NCI-H748 (cell line): ENCODE data around the gene FBN2.
"Not testable (repeated sequence)": the region's sequence is repeated elsewhere in the genome, so short reads cannot be mapped to it uniquely, and the experiment has no call there.

Experiments used
- DNase-seq: peaks from one replicate; lab custom pipeline; 2025; ENCODE audit not compliant: unreplicated experiment; lab: John Stamatoyannopoulos, UW

The FBN2 gene

GRCh38 chr5:128535251-128535650 lies 2.8 kb downstream of the FBN2 start:
- no peak for DNase-seq

GRCh38 chr5:128534726-128535125 lies 3.3 kb downstream of the FBN2 start:
- DNase-seq: peak; percentile 26

DNA sequence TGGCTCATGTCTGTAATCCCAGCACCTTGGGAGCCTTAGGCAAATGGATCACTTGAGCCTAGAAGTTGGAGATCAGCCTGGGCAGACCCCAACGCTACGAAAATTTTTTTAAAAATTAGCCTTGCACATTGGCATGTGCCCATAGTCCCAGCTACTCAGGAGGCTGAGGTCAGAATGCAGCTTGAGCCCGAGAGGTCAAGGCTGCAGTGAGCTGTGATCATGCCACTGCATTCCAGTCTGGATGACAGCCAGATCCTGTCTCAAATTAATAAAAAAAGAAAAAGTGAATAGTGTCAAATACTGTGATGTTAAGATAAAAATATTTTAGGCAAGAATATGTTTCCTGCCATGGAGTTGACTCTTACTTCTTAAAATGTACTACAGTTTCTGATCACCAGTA lies 5.3 kb downstream of the FBN2 start:
- DNase-seq: no peak

DNA sequence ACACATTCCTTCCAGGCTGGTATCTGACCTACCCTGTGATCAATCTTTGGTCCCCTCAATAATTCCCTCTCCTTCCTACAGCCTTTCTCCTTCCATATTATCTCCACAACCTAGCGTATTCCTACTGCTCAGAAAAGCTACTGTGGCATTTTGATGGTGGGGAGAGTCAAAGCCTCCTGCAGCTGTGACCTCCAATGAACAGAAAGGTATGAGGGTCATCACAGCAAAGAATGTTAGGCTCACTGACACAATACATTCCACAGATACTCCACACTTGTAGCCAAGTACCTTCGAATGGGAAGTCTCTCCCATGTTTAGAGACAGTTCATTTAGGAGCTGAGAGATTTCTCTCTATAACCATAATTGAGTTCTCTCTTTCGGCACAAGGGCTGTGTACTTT lies 5.9 kb downstream of the FBN2 start:
- DNase-seq: no peak

DNA sequence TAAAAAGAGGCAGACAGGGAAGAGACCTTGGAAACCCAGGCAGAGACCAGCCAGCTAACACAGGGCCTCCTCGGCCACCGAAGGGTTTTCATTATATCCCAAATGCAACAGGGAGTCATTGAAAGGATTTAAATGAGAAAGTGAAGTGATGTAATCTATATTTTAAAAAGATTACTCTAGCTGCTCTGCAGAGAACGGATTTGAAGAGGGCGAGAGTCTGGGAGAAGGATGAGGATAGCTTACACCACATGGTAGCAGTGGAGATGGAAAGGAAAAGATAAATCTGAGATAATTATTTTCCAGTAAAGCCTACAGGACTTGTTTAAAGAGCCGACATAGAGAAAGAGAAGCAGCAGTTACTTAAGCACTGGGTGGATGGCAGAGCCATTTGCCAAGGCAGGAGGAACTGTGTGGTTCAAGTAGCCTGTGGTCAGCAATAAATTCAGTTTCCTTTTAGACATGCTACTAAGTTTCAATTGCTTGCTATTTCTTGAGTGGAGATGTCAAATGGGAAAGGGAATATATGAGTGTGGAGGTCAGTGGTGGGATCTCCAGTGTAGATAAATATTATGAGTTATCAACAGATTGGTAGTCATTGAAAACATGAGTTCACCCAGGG lies 9.3 kb downstream of the FBN2 start:
- DNase-seq: no peak

- no peak for DNase-seq
These were observed 9.9 kb downstream of the FBN2 start for GRCh38 chr5:128528126-128528525.

GRCh38 chr5:128527077-128527476 lies 11.0 kb downstream of the FBN2 start:
- DNase-seq: no peak

- DNase-seq: no peak
These were observed 15.7 kb downstream of the FBN2 start for GRCh38 chr5:128522336-128522735.

DNA sequence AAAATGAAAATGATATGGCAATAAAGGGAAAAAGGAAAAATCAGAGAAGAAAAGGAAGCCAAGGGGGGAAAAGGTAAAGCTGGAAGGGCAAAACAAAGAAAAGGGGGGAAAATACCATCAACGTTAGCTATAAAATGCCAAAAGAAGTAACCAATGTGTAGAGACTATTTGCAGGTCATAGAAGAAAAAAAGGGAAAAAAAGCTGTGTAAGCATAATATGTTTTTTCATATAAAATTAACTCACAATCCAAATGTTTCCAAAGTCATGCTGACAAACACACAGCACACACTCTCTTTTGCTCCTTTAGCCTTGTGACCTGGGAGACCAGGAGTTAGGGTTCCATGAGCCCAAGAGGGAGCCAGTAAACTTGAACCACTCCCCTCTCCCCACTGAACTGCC lies 18.2 kb downstream of the FBN2 start:
- DNase-seq: no peak

GRCh38 chr5:128516978-128517377 lies 21.1 kb downstream of the FBN2 start:
- no peak for DNase-seq

DNA sequence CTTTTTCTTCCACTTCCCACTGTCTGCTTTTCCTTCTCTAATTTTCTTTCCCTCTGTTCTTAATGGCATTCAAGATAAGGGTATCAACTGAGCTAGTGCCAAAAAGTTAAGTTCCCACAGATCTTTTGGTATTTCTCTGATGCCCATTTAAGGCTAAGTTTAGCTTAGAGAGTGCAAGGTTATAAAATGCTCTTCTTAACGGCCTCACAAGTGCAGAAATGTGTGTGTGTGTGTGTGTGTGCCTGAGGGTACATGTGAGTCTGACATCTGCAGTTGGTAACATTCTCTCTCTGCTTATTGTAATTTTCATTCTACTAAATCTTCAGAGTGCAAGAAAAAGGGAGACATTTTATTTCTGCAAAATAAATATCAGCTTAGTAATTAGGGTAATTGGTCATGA lies 24.2 kb downstream of the FBN2 start:
- DNase-seq: no peak

GRCh38 chr5:128512894-128513293 lies 25.2 kb downstream of the FBN2 start:
- no peak for DNase-seq

GRCh38 chr5:128506643-128507042 lies 31.4 kb downstream of the FBN2 start:
- no peak for DNase-seq

DNA sequence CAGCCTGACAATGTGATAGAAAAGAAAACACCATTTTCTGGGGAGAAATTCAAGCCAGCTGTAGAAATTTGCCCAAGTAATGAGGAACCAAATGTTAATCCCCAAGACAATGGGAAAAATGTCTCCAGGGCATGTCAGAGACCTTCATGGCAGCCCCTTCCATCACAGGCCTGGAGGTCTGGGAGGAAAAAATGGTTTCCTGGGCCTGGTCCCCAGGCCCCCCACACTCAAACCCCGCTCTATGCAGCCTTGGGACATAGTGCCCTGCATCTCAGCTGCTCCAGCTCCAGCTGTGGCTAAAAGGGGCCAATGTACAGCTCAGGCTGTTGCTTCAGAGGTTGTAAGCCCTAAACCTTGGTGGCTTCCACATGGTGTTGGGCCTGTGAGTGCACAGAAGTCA lies 34.3 kb downstream of the FBN2 start:
- not testable (repeated sequence) for DNase-seq

DNA sequence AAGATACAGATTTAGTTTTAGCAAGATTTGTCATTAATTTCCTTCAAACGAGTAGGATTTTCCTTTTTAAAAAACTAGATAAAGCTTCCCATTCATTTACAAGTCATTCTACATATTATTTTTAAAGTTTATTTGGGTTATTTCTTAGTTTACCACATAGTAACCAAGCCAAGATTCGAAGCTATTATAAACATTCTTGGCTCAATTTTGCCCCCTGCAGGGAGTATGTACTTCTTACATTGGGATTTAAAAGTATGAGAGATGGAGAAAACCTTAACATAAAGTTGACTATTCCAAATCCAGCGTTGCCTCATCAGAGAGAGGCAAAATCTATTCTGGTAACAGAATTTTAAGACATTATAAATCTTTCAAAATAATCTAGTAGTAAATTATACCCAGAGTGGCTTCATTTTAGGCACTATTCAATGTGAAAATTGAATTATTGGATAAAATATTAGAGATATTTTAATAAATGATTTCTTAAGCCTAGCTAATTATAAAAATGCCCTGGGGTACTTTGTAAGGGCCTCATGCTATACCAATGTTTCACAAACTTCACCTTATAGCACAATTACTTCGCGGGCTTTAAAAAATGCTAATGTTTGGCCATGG lies 39.1 kb downstream of the FBN2 start:
- peak; percentile 55 for DNase-seq

DNA sequence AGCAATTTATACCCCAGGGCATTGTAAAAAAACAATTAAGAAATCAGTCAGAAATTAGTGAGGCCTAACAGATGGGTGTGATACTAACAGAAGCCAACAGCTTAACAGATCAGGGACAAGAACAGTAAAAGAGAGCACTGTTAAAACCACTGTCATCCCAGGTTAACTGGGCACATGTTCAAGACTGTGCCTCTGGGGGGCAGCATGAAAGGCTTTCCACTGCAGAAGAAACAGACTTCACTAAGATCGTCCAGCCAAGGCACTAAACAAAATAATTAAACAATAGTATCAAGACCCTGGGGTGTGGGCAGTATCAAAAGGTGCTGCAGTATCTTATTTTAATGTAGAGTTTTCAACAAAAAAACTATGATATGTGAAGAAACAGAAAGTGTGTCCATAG lies 43.5 kb downstream of the FBN2 start:
- no peak for DNase-seq

- DNase-seq: no peak
These were observed 44.3 kb downstream of the FBN2 start for GRCh38 chr5:128493657-128494329.

- no peak for DNase-seq
These were observed 46.8 kb downstream of the FBN2 start for GRCh38 chr5:128491291-128491690.

DNA sequence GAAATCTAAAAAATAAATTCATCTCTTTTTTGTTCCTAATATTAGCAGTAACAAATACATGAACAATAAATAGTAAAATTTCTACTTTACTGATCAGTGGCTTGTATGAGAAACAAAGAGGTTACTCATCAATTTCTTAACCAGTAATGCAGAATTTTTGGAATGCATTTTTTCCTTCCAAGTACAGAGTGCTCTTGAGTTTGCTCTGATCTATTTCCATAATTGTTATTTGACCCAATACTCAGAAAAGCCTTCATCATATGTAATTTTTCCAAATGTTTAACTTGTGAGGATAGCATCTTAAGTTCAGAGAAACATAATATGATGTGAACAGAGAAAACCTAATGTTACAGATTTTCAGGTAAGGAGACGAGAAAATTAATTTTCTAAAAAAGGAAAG lies 47.3 kb downstream of the FBN2 start:
- no peak for DNase-seq

GRCh38 chr5:128487041-128487440 lies 51.0 kb downstream of the FBN2 start:
- no peak for DNase-seq

DNA sequence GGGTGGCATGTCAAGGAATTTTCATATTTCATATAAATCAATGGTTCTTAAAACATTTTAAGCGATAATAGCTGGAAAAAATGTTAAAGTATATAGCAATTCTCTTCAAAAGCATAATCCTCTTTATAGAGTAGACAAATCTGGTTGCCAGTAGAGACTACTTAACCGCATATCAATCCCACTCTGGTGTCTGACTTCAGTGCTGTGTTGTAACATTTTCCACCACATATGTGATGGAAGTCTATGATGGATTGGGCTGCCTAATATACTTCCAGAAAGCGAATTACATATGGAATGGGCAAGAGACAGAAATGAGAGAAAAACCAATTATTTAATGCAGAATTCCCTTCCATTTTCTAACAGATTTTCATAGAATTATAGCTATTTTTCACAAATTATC lies 54.3 kb downstream of the FBN2 start:
- no peak for DNase-seq

DNA sequence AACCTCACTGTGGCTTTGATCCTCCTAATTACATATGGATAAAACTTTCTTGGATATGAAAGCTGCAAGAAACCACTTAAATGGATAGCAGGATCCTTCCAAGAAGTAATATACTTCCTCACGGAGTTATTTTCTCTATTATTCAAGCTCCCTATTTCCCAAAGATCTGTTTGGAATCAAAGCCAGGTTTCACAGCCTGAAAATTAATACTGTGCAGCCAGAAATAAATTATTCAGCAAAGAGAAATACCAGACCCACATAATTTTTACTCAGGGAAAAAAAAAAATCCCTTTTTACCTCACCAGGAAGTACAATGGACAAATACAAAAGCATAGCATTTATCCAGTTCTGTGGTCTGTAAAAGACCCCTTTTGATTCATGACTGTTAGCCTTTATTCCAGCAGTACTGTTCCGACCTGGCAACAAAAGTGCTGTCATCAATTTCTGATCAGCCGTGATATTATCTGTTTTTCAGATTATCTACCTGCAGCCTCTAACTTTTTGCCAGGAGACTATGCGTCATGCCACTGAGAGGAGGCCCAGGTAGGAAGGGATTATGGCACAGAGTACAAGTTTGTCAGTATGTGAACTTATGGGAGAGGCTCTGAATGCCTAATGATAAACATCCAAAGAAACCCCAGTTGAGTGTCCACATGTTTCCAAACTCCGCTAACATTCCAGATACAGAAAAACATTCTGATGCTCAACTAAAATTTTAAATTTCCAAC lies 57.0 kb downstream of the FBN2 start:
- no peak for DNase-seq
